Loucy (cell line): ENCODE results near the gene PCCA.

Experiments used
- H2AFZ ChIP-seq: fragments of 200-600 bp; sonication (generic); 2 replicates; pipeline ENCODE4 v1.6.0; 2016; ENCODE audit warnings: antibody characterized with exemption, mild to moderate bottlenecking, low read length, moderate library complexity
- H3F3A ChIP-seq: fragments of 200-600 bp; 2 replicates; pipeline ENCODE4 v1.6.0; 2016; ENCODE audit warnings: antibody characterized with exemption, low read depth, mild to moderate bottlenecking
- H3K27me3 ChIP-seq: fragments of 200-600 bp; sonication (generic); 2 replicates; pipeline ENCODE4 v1.6.1; 2014; ENCODE audit warnings: low read length, mild to moderate bottlenecking; ENCODE audit not compliant: insufficient read depth, poor library complexity, severe bottlenecking
- H3K36me3 ChIP-seq: fragments of 200-600 bp; sonication (generic); 2 replicates; pipeline ENCODE4 v1.6.1; 2016; ENCODE audit warnings: low read length; ENCODE audit not compliant: insufficient read depth
- H3K4me1 ChIP-seq: fragments of 200-600 bp; sonication (generic); 2 replicates; pipeline ENCODE4 v1.5.1; 2014; ENCODE audit warnings: low read length, mild to moderate bottlenecking; ENCODE audit not compliant: insufficient read depth, poor library complexity, severe bottlenecking
- H3K4me2 ChIP-seq: fragments of 200-600 bp; sonication (generic); 2 replicates; pipeline ENCODE4 v1.6.0; 2014; ENCODE audit warnings: antibody characterized with exemption, low read length, low read depth, mild to moderate bottlenecking; ENCODE audit not compliant: poor library complexity, severe bottlenecking
- H3K4me3 ChIP-seq: fragments of 200-600 bp; sonication (generic); 2 replicates; pipeline ENCODE4 v1.5.1; 2014; ENCODE audit warnings: low read length, mild to moderate bottlenecking, mixed read lengths; ENCODE audit not compliant: poor library complexity, severe bottlenecking
- H3K79me2 ChIP-seq: fragments of 200-600 bp; sonication (generic); 2 replicates; pipeline ENCODE4 v1.6.1; 2014; ENCODE audit warnings: low read length; ENCODE audit not compliant: insufficient read depth
- H3K9ac ChIP-seq: fragments of 200-600 bp; sonication (generic); 2 replicates; pipeline ENCODE4 v1.6.0; 2014; ENCODE audit warnings: mild to moderate bottlenecking, low read depth, low read length, moderate library complexity; ENCODE audit not compliant: poor library complexity, severe bottlenecking
- H3K9me2 ChIP-seq: fragments of 200-600 bp; sonication (generic); replicated peaks from 2 replicates; pipeline ENCODE4 v1.6.1; 2016; ENCODE audit warnings: low read depth, low read length, mixed read lengths
- H3K9me3 ChIP-seq: fragments of 200-600 bp; sonication (generic); 2 replicates; pipeline ENCODE4 v1.6.1; 2014; ENCODE audit warnings: mild to moderate bottlenecking, antibody characterized with exemption, low read length, low read depth; ENCODE audit not compliant: insufficient read depth
- H4K20me1 ChIP-seq: fragments of 200-600 bp; sonication (generic); 2 replicates; pipeline ENCODE4 v1.6.0; 2014; ENCODE audit warnings: antibody characterized with exemption, low read length, mild to moderate bottlenecking; ENCODE audit not compliant: insufficient read depth, poor library complexity, severe bottlenecking
- CTCF ChIP-seq: fragments of 200-600 bp; sonication (generic); conservative IDR thresholded peaks from 2 replicates; pipeline ENCODE4 v1.5.1; 2014; ENCODE audit warnings: mild to moderate bottlenecking, antibody characterized with exemption, low read length
- EZH2phosphoT487 ChIP-seq: fragments of 200-600 bp; IDR thresholded peaks from 2 replicates; pipeline ENCODE4 v1.6.1; 2018; ENCODE audit warnings: antibody characterized with exemption, mild to moderate bottlenecking, moderate library complexity, borderline replicate concordance

PCCA gene

GRCh38 chr13:100545684-100546061 is 456.8 kb downstream of the PCCA start:
- Histone ChIP-seq H3K4me2 (no peak overlapping the region), H3K4me1 (no peaks in the 10 kb centered on the region), H2AFZ (no peak overlapping the region), H3K9ac (no peak overlapping the region), H3K9me3 (no peaks in the 10 kb centered on the region), H3K9me2 (no peaks in the 10 kb centered on the region), H4K20me1 (no peaks in the 10 kb centered on the region), H3K36me3 (no peaks in the 10 kb centered on the region), H3K27me3 (no peaks in the 10 kb centered on the region), H3K4me3 (no peak overlapping the region), H3F3A (no peaks in the 10 kb centered on the region), H3K79me2 (no peaks in the 10 kb centered on the region)
- TF ChIP-seq EZH2phosphoT487 (no peak), CTCF (no peak)

- no peak overlapping the region for H3K9ac ChIP-seq
- no peaks in the 10 kb centered on the region for H4K20me1 ChIP-seq
- H3K4me2 ChIP-seq = no peak overlapping the region
- H3K4me1 ChIP-seq = no peaks in the 10 kb centered on the region
- H2AFZ ChIP-seq = no peak overlapping the region
- H3K9me2 ChIP-seq = no peaks in the 10 kb centered on the region
- H3K4me3 ChIP-seq = no peak overlapping the region
- H3K79me2 ChIP-seq = no peaks in the 10 kb centered on the region
- no peaks in the 10 kb centered on the region for H3F3A ChIP-seq
- no peaks in the 10 kb centered on the region for H3K36me3 ChIP-seq
- H3K27me3 ChIP-seq = no peaks in the 10 kb centered on the region
- no peak for TF ChIP-seq CTCF
- no peak for TF ChIP-seq EZH2phosphoT487
- H3K9me3 ChIP-seq = no peaks in the 10 kb centered on the region
These were observed 458.0 kb downstream of the PCCA start for GRCh38 chr13:100546713-100547405.

GRCh38 chr13:100547791-100548201 is 458.9 kb downstream of the PCCA start:
- Histone ChIP-seq H3K9me3 (no peaks in the 10 kb centered on the region), H3K36me3 (no peaks in the 10 kb centered on the region), H3K9ac (no peak overlapping the region), H3K27me3 (no peaks in the 10 kb centered on the region), H3K9me2 (no peaks in the 10 kb centered on the region), H4K20me1 (no peaks in the 10 kb centered on the region), H3K4me1 (no peaks in the 10 kb centered on the region), H3F3A (no peaks in the 10 kb centered on the region), H3K4me3 (no peak overlapping the region), H3K4me2 (no peak overlapping the region), H3K79me2 (no peaks in the 10 kb centered on the region), H2AFZ (no peak overlapping the region)
- TF ChIP-seq CTCF (no peak), EZH2phosphoT487 (no peak)
